HUDEP-2 (cell line): ENCODE data around the gene PRKAG1.

Source experiments
- DNase-seq, 76 experiments: peaks; one replicate each; lab custom pipeline; 2025; ENCODE audit not compliant: unreplicated experiment in 76 of 76; lab: John Stamatoyannopoulos, UW

The PRKAG1 gene

GRCh38 chr12:48988030-48988649 lies 30.4 kb downstream of the PRKAG1 start:
- peak in 48 of 76 experiments; percentile 7 to 73 (median 46) for DNase-seq

- no peak for DNase-seq
Measured at GRCh38 chr12:48986720-48987291, 31.8 kb downstream of the PRKAG1 start.

- DNase-seq: no peak
Measured at GRCh38 chr12:48985901-48986300, 32.7 kb downstream of the PRKAG1 start.

GRCh38 chr12:48985475-48985897 lies 33.1 kb downstream of the PRKAG1 start:
- DNase-seq: no peak

GRCh38 chr12:48982397-48983080 lies 36.0 kb downstream of the PRKAG1 start:
- no peak for DNase-seq

- no peak for DNase-seq
Measured at GRCh38 chr12:48981757-48982157, 36.8 kb downstream of the PRKAG1 start.

GRCh38 chr12:48980953-48981756 lies 37.4 kb downstream of the PRKAG1 start:
- DNase-seq: peak in 3 of 76 experiments; percentile 22 to 36 (median 23)

- DNase-seq: peak in 7 of 76 experiments; percentile 16 to 36 (median 22)
Measured at GRCh38 chr12:48980389-48980952, 38.1 kb downstream of the PRKAG1 start.

GRCh38 chr12:48979602-48980388 lies 38.8 kb downstream of the PRKAG1 start:
- peak in 1 of 76 experiments; percentile 17 for DNase-seq

GRCh38 chr12:48978741-48979601 lies 39.6 kb downstream of the PRKAG1 start:
- DNase-seq: no peak

- DNase-seq: no peak
Measured at GRCh38 chr12:48978291-48978740, 40.3 kb downstream of the PRKAG1 start, which contains the start of gene WNT1. Gene WNT1, plus strand, starts transcription at chr12:48978322. Its CDS starts 329 bp downstream, at chr12:48978651.

GRCh38 chr12:48977290-48978281 lies 41.0 kb downstream of the PRKAG1 start:
- DNase-seq: peak in 41 of 76 experiments; percentile 15 to 70 (median 48)

GRCh38 chr12:48973941-48974673 lies 44.5 kb downstream of the PRKAG1 start:
- peak in 11 of 76 experiments; percentile 4 to 25 (median 19) for DNase-seq

- no peak for DNase-seq
Measured at GRCh38 chr12:48973531-48973930, 45.0 kb downstream of the PRKAG1 start.

- no peak for DNase-seq
Measured at GRCh38 chr12:48972952-48973483, 45.6 kb downstream of the PRKAG1 start.

- DNase-seq: peak in 1 of 76 experiments; percentile 16
Measured at GRCh38 chr12:48972213-48972951, 46.2 kb downstream of the PRKAG1 start.
